ENCODE data around the gene FXYD5.

Gene FXYD5

GRCh38 chr19:35153701-35154524, 622 bp upstream of the FXYD5 start:
- peaks cover 27% of the 10 kb centered on the region for H3K36me3 ChIP-seq (ENCODE audit: insufficient read depth, insufficient read length, low read length)
- peaks cover 11% of the 10 kb centered on the region for H3K27me3 ChIP-seq (ENCODE audit: insufficient read depth, insufficient read length)
- no peak for TF ChIP-seq YY1 (IDR thresholded peaks at IDR 0.05; ENCODE audit: insufficient read depth, insufficient read length)
- no peak for TF ChIP-seq ZNF274 (IDR thresholded peaks at IDR 0.05; ENCODE audit: low read depth, low read length)
- TF ChIP-seq SUZ12 (IDR thresholded peaks at IDR 0.05; ENCODE audit: extremely low read depth, insufficient read depth, insufficient read length), result no peak
- no peaks in the 10 kb centered on the region for H3K9me3 ChIP-seq (ENCODE audit: insufficient read depth, low read length)
- H3K4me1 ChIP-seq (ENCODE audit: insufficient read depth, insufficient read length), result peaks cover 13% of the 10 kb centered on the region
- DNase-seq (ENCODE audit: low read depth, low spot score), result no peak
- peak overlapping the region; percentile 79 for H3K9ac ChIP-seq (ENCODE audit: insufficient read length, low read depth)
- H3K4me3 ChIP-seq (ENCODE audit: insufficient read length, low read depth), result peak overlapping the region; percentile 69

DNA sequence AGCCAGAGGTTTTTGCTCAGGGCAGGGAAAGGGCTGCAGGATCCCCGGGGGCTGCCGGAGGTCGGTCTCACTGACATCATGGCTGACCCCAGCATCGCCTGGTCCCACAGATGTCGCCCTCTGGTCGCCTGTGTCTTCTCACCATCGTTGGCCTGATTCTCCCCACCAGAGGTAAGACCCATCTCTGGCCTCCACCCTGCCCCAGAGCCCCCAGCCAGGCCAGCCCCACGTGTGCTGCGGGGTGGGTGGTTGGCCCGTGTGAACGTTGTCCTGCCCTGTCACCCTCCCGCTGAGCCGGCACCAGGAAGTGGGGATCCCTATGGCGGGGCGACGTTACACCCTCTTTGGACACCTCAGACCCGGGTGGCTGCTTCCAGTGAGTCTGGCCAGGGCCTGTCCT, 906 bp downstream of the FXYD5 start:
- Histone ChIP-seq H3K4me3 (ENCODE audit: insufficient read length, low read depth) (peak overlapping the region; percentile 69), H3K4me1 (ENCODE audit: insufficient read depth, insufficient read length) (peaks cover 13% of the 10 kb centered on the region), H3K27me3 (ENCODE audit: insufficient read depth, insufficient read length) (peaks cover 11% of the 10 kb centered on the region), H3K9me3 (ENCODE audit: insufficient read depth, low read length) (no peaks in the 10 kb centered on the region), H3K36me3 (ENCODE audit: insufficient read depth, insufficient read length, low read length) (peaks cover 40% of the 10 kb centered on the region), H3K9ac (ENCODE audit: insufficient read length, low read depth) (peak overlapping the region; percentile 79)
- no peak for DNase-seq (ENCODE audit: low read depth, low spot score)
- TF ChIP-seq YY1 (IDR thresholded peaks at IDR 0.05; ENCODE audit: insufficient read depth, insufficient read length) (no peak), SUZ12 (IDR thresholded peaks at IDR 0.05; ENCODE audit: extremely low read depth, insufficient read depth, insufficient read length) (no peak), ZNF274 (IDR thresholded peaks at IDR 0.05; ENCODE audit: low read depth, low read length) (no peak)

DNA sequence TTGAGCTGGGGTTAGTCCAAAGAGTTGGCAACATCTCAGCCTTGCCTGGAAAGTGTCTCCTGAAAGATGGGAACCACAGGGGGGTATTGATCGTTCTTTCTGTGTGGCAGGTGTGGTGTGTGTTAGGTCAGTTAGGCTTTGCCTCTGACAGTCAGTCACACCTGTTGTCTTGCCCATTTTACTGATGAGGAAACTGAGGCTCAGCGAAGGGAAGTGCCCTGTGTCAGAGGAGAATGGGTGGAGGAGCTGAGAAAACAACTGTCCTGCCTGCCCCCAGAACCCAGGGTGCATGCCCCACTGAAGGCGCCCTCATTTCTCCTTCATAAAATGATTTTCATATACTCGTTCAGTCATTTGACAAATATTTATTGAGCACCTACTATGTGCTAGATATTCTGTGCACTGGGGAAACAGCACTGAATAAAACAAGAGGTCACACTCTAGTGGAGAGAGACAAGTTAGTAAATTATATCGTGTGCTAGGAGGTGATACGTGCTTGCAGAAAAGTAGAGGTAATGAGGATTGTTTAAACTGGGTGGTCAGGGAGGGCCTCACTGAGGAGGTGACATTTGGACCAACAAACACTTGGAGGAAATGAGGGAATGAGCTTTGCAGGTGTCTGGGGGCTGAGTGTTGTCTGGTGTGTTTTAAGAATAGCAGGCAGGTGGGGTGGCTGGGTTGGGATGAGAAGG, 1.6 kb downstream of the FXYD5 start:
- DNase-seq (ENCODE audit: low read depth, low spot score), result no peak
- Histone ChIP-seq H3K9me3 (ENCODE audit: insufficient read depth, low read length) (peaks cover 4% of the 10 kb centered on the region; the same call in 1 of the 2 replicates), H3K9ac (ENCODE audit: insufficient read length, low read depth) (no peak overlapping the region), H3K4me1 (ENCODE audit: insufficient read depth, insufficient read length) (peaks cover 10% of the 10 kb centered on the region), H3K4me3 (ENCODE audit: insufficient read length, low read depth) (no peak overlapping the region), H3K27me3 (ENCODE audit: insufficient read depth, insufficient read length) (peaks cover 11% of the 10 kb centered on the region), H3K36me3 (ENCODE audit: insufficient read depth, insufficient read length, low read length) (peaks cover 47% of the 10 kb centered on the region)
- TF ChIP-seq SUZ12 (IDR thresholded peaks at IDR 0.05; ENCODE audit: extremely low read depth, insufficient read depth, insufficient read length) (no peak), YY1 (IDR thresholded peaks at IDR 0.05; ENCODE audit: insufficient read depth, insufficient read length) (no peak), ZNF274 (IDR thresholded peaks at IDR 0.05; ENCODE audit: low read depth, low read length) (no peak)

DNA sequence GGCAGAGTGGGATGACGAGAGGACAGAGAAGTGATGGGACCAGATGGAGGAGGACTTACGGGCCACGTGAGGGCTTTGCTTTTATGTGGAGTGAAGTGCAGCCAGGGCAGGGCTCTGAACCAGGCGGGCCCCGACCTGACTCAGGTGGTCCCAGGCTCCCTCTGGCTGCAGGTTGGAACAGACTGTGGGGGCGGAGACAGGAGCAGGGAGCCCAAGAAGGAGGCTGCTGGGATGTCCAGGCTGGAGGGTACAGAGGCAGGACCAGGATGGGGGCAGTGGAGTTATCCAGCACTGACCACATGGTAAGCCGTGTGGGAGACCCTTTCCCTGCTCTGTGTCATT, 2.1 kb downstream of the FXYD5 start:
- peaks cover 11% of the 10 kb centered on the region for H3K27me3 ChIP-seq (ENCODE audit: insufficient read depth, insufficient read length)
- H3K9ac ChIP-seq (ENCODE audit: insufficient read length, low read depth), result no peak overlapping the region
- H3K4me1 ChIP-seq (ENCODE audit: insufficient read depth, insufficient read length), result peaks cover 6% of the 10 kb centered on the region
- no peak overlapping the region for H3K4me3 ChIP-seq (ENCODE audit: insufficient read length, low read depth)
- H3K36me3 ChIP-seq (ENCODE audit: insufficient read depth, insufficient read length, low read length), result peaks cover 52% of the 10 kb centered on the region
- DNase-seq (ENCODE audit: low read depth, low spot score), result no peak
- no peak for TF ChIP-seq YY1 (IDR thresholded peaks at IDR 0.05; ENCODE audit: insufficient read depth, insufficient read length)
- TF ChIP-seq ZNF274 (IDR thresholded peaks at IDR 0.05; ENCODE audit: low read depth, low read length), result no peak
- no peak for TF ChIP-seq SUZ12 (IDR thresholded peaks at IDR 0.05; ENCODE audit: extremely low read depth, insufficient read depth, insufficient read length)
- H3K9me3 ChIP-seq (ENCODE audit: insufficient read depth, low read length), result peaks cover 9% of the 10 kb centered on the region; the same call in 1 of the 2 replicates

DNA sequence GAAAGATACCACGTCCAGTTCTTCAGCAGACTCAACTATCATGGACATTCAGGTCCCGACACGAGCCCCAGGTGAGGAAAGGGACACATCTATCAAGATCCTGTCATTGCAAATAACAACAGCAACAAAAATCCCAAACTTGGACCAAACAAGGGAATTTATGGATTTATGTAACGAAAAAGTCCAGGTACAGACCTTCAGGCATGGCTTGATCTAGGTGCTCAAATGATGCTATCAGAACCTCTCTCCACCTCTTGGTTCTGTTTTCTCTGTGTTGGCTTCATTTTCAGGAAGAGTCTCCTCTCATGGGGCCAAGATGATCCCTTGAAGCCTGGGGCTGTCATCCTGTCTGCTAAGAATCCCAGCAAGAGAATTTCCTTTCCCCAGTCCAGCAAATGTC, 2.9 kb downstream of the FXYD5 start:
- Histone ChIP-seq H3K36me3 (ENCODE audit: insufficient read depth, insufficient read length, low read length) (peaks cover 60% of the 10 kb centered on the region), H3K4me1 (ENCODE audit: insufficient read depth, insufficient read length) (peaks cover 6% of the 10 kb centered on the region), H3K27me3 (ENCODE audit: insufficient read depth, insufficient read length) (peaks cover 11% of the 10 kb centered on the region), H3K9me3 (ENCODE audit: insufficient read depth, low read length) (peaks cover 15% of the 10 kb centered on the region; the same call in 1 of the 2 replicates), H3K4me3 (ENCODE audit: insufficient read length, low read depth) (no peak overlapping the region), H3K9ac (ENCODE audit: insufficient read length, low read depth) (no peak overlapping the region)
- TF ChIP-seq SUZ12 (IDR thresholded peaks at IDR 0.05; ENCODE audit: extremely low read depth, insufficient read depth, insufficient read length) (no peak), YY1 (IDR thresholded peaks at IDR 0.05; ENCODE audit: insufficient read depth, insufficient read length) (no peak), ZNF274 (IDR thresholded peaks at IDR 0.05; ENCODE audit: low read depth, low read length) (no peak)
- no peak for DNase-seq (ENCODE audit: low read depth, low spot score)

- TF ChIP-seq YY1 (IDR thresholded peaks at IDR 0.05; ENCODE audit: insufficient read depth, insufficient read length) (no peak), ZNF274 (IDR thresholded peaks at IDR 0.05; ENCODE audit: low read depth, low read length) (no peak), SUZ12 (IDR thresholded peaks at IDR 0.05; ENCODE audit: extremely low read depth, insufficient read depth, insufficient read length) (no peak)
- no peak overlapping the region for H3K9ac ChIP-seq (ENCODE audit: insufficient read length, low read depth)
- H3K4me1 ChIP-seq (ENCODE audit: insufficient read depth, insufficient read length), result no peaks in the 10 kb centered on the region
- peaks cover 32% of the 10 kb centered on the region for H3K9me3 ChIP-seq (ENCODE audit: insufficient read depth, low read length)
- DNase-seq (ENCODE audit: low read depth, low spot score), result no peak
- H3K27me3 ChIP-seq (ENCODE audit: insufficient read depth, insufficient read length), result no peaks in the 10 kb centered on the region
- no peak overlapping the region for H3K4me3 ChIP-seq (ENCODE audit: insufficient read length, low read depth)
- peaks cover 75% of the 10 kb centered on the region for H3K36me3 ChIP-seq (ENCODE audit: insufficient read depth, insufficient read length, low read length)
Measured at GRCh38 chr19:35159606-35160005, 5.1 kb downstream of the FXYD5 start.
